ENCODE data around the gene TBX2.

DNA sequence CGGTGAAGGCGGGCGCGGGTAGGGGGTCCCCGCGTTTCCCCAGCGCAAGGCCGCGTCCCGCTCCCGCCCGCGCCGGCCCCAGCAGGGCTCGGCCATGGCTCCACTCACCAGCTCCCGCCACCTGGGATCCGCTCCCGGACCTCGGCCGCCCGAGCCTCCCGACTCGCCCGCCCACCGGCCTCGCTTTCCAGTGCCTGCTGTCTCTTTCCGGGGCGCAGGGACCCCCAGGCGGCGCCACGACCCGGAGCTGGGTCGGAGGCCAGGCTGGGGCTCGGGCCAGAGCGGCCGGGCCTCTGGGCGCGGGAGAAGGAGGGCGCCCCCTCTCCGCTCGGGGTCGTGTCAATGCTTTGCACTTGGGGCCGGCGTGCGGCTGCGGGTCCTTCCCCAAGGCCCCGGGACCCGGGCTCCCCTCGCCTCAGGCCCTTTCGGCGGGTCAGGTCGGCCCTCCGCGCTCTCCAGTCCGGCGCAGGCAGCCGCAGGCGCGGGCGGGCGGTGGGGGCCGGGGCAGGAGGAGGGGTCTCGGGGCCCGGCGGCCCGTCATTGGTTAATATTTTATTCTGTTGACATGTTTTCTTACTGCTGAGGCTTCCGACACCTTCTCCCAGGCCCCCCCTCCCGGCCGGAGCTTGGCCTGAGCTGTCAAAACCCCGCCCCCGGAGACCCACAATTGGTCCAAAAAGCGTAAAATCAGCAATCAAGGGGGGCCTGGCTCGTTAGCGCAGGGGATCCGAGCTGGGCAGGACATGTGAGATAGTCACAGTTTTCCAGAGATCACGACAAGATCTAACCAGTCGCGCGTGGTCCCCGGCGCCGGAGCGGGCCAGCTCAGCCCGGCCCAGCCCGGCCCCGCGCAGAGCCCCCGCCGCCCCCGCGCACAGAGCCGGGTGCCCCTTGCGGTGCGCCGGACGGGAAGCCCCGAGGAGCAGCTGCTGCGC lies at the start of gene TBX2:
- TF ChIP-seq, protein P1, sequence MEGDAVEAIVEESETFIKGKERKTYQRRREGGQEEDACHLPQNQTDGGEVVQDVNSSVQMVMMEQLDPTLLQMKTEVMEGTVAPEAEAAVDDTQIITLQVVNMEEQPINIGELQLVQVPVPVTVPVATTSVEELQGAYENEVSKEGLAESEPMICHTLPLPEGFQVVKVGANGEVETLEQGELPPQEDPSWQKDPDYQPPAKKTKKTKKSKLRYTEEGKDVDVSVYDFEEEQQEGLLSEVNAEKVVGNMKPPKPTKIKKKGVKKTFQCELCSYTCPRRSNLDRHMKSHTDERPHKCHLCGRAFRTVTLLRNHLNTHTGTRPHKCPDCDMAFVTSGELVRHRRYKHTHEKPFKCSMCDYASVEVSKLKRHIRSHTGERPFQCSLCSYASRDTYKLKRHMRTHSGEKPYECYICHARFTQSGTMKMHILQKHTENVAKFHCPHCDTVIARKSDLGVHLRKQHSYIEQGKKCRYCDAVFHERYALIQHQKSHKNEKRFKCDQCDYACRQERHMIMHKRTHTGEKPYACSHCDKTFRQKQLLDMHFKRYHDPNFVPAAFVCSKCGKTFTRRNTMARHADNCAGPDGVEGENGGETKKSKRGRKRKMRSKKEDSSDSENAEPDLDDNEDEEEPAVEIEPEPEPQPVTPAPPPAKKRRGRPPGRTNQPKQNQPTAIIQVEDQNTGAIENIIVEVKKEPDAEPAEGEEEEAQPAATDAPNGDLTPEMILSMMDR (IDR thresholded peaks at IDR 0.05), result no peak
- TF ChIP-seq EP300 (IDR thresholded peaks at IDR 0.05) (peak in 1 of 2 donors; percentile 89), POLR2A (IDR thresholded peaks at IDR 0.05) (peak; percentile 71 to 73)
